Measurements from ENCODE around the gene LMO3.

- TF ChIP-seq CTCF (IDR thresholded peaks at IDR 0.05; ENCODE audit: poor library complexity) (no peak), EZH2 (IDR thresholded peaks at IDR 0.05; ENCODE audit: borderline replicate concordance) (no peak)
These were observed 79.3 kb downstream of the LMO3 start for GRCh38 chr12:16526693-16527092.

All from hepatocyte (in vitro differentiated cells).